Fibroblast of pulmonary artery (primary cell): ENCODE results near the gene CDH5.
A peak's percentile ranks its signal among the peaks of the same experiment; 100 is the strongest.

Experiments used
- DNase-seq: peaks from one replicate; pipeline ENCODE4 v3.0.0-alpha.2; 2010; ENCODE audit warnings: low read depth
- H3K4me3 ChIP-seq: replicated peaks from 2 replicates; pipeline ENCODE4 v1.5.1; 2011; ENCODE audit warnings: low read depth, mild to moderate bottlenecking, control low read depth, low read length, moderate library complexity
- CTCF ChIP-seq: IDR thresholded peaks from 2 replicates; pipeline ENCODE4 v1.5.1; 2011; ENCODE audit warnings: mild to moderate bottlenecking, control low read depth, low read length, inconsistent platforms; ENCODE audit errors: missing control alignments

Gene CDH5

GRCh38 chr16:66354034-66354909 is 12.2 kb upstream of the CDH5 start:
- TF ChIP-seq CTCF = no peak
- DNase-seq = no peak
- H3K4me3 ChIP-seq = no peak overlapping the region

- DNase-seq = no peak
- H3K4me3 ChIP-seq = no peak overlapping the region
- no peak for TF ChIP-seq CTCF
Observed at GRCh38 chr16:66355526-66355925, 11.0 kb upstream of the CDH5 start.

- TF ChIP-seq CTCF = peak; percentile 80
- H3K4me3 ChIP-seq = no peak overlapping the region
- DNase-seq = peak; percentile 93
Observed at GRCh38 chr16:66357523-66357928, 9.0 kb upstream of the CDH5 start.

DNA sequence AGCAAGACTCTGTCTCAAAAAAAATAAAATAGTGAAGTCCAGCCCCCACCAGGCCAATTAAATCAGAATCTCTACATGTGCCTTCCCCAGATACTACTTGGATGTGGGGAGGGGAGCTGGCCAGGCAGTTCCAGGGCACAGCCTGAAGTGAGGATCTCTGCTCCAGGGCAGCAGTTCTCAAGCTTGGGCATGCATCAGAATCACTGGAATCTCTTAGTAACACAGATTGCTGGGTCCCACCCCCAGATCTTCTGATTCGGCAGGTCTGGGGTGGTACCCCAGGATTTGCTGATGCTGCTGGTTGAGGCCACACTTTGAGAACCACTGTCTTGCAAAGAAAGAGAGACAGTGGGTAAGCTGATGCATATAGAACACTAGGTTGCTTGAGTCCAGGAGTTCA is 8.3 kb upstream of the CDH5 start:
- no peak overlapping the region for H3K4me3 ChIP-seq
- no peak for TF ChIP-seq CTCF
- DNase-seq = no peak

DNA sequence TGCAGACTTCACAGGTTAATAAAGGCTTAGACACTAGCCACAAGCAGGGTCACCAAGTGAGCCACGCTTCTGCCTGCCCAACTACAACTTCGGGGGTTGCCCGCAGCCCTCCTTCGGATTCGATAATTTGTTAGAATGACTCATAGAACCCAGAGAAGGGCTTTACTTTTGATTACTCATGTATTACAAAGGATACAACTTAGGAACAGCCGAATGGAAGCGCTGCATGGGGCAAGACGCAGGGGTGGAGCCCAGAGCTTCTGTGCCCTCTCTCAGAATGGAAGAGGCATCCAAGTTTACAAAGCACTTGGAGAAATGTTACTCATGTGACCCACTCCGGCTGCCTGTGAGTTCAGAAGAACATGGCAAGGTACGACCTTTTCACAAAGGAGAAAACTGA is 7.5 kb upstream of the CDH5 start:
- peak; percentile 39 for DNase-seq
- no peak for TF ChIP-seq CTCF
- no peak overlapping the region for H3K4me3 ChIP-seq

- no peak overlapping the region for H3K4me3 ChIP-seq
- TF ChIP-seq CTCF = no peak
- peak; percentile 82 for DNase-seq
Observed at GRCh38 chr16:66359811-66360608, 6.5 kb upstream of the CDH5 start.
